NCI-H1417 treated with DMSO at 0.1 percent for 48 hours (cell line): ENCODE measurements around the gene SMTN.
"Not testable (repeated sequence)": the region's sequence is repeated elsewhere in the genome, so short reads cannot be mapped to it uniquely, and the experiment has no call there.

Experiments used
- DNase-seq: peaks from one replicate; lab custom pipeline; 2025; lab: John Stamatoyannopoulos, UW

The SMTN gene

GRCh38 chr22:31073125-31073524 lies 8.0 kb upstream of the SMTN start:
- DNase-seq, result not testable (repeated sequence)

- DNase-seq, result not testable (repeated sequence)
These were observed 7.5 kb upstream of the SMTN start for GRCh38 chr22:31073545-31074145.

- no peak for DNase-seq
These were observed 5.2 kb upstream of the SMTN start for GRCh38 chr22:31075961-31076360.

GRCh38 chr22:31077681-31078080 lies 3.4 kb upstream of the SMTN start:
- DNase-seq, result no peak

GRCh38 chr22:31078389-31078788 lies 2.7 kb upstream of the SMTN start:
- not testable (repeated sequence) for DNase-seq

- DNase-seq, result no peak
These were observed 1.9 kb upstream of the SMTN start for GRCh38 chr22:31079095-31079642.

GRCh38 chr22:31080164-31080847 lies 812 bp upstream of the SMTN start:
- no peak for DNase-seq

GRCh38 chr22:31081963-31082605 lies 966 bp downstream of the SMTN start:
- no peak for DNase-seq

GRCh38 chr22:31082606-31083376 lies 1.7 kb downstream of the SMTN start:
- no peak for DNase-seq

- DNase-seq, result no peak
These were observed 2.3 kb downstream of the SMTN start for GRCh38 chr22:31083377-31083768.

- no peak for DNase-seq
These were observed 3.0 kb downstream of the SMTN start for GRCh38 chr22:31083923-31084810.

- no peak for DNase-seq
These were observed 3.8 kb downstream of the SMTN start for GRCh38 chr22:31084811-31085492.

GRCh38 chr22:31085493-31085824 lies 4.3 kb downstream of the SMTN start:
- no peak for DNase-seq

GRCh38 chr22:31085928-31086327 lies 4.8 kb downstream of the SMTN start:
- no peak for DNase-seq

GRCh38 chr22:31086703-31087330 lies 5.7 kb downstream of the SMTN start:
- DNase-seq, result no peak

- DNase-seq, result no peak
These were observed 6.7 kb downstream of the SMTN start for GRCh38 chr22:31087744-31088215.

GRCh38 chr22:31088233-31088986 lies 7.3 kb downstream of the SMTN start:
- DNase-seq, result no peak

- DNase-seq, result no peak
These were observed 8.3 kb downstream of the SMTN start for GRCh38 chr22:31089160-31090100.
